Measurements from ENCODE around the gene PPFIA1.
"Not testable (repeated sequence)": the region's sequence is repeated elsewhere in the genome, so short reads cannot be mapped to it uniquely, and the experiment has no call there.

The PPFIA1 gene

DNA sequence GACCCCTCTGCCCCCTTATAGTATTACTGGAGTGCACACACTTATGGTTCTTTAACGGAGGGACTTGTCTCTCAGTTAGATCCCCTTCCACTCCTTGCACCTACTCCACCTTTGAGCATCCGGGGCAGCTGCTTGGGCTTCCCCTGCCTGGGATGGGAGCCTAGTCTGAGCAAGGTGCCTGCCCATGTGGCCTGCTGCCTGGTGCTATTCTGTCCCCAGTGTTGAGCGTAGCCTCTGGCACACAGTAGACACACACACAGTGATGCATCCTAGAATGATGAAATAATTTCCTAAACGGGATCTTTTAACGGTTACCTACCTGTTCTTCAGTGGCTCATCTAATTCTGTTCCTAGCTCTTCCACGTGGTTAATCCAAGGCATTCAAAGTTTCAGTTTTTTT is 22.4 kb downstream of the PPFIA1 start:
- Histone ChIP-seq H3K36me3 (ENCODE audit: control insufficient read depth in 1 of 2, insufficient read depth in 2 of 2, low read length in 2 of 2) (peaks cover 4 to 38% of the 10 kb centered on the region in 2 donors), H3K27ac (ENCODE audit: low read depth, low read length) (no peak overlapping the region), H3K9ac (ENCODE audit: low read depth in 1 of 2, low read length in 2 of 2) (no peak overlapping the region), H3K9me3 (ENCODE audit: control insufficient read depth in 1 of 2, low read length in 2 of 2) (no peaks in the 10 kb centered on the region), H3K4me3 (ENCODE audit: low read depth in 1 of 2, low read length in 2 of 2) (no peak overlapping the region), H3K27me3 (ENCODE audit: control insufficient read depth in 1 of 2, insufficient read depth in 2 of 2, low read length in 2 of 2) (no peaks in the 10 kb centered on the region), H3K4me1 (ENCODE audit: control insufficient read depth in 1 of 2, insufficient read depth in 2 of 2, low read length in 2 of 2) (no peaks in the 10 kb centered on the region)

DNA sequence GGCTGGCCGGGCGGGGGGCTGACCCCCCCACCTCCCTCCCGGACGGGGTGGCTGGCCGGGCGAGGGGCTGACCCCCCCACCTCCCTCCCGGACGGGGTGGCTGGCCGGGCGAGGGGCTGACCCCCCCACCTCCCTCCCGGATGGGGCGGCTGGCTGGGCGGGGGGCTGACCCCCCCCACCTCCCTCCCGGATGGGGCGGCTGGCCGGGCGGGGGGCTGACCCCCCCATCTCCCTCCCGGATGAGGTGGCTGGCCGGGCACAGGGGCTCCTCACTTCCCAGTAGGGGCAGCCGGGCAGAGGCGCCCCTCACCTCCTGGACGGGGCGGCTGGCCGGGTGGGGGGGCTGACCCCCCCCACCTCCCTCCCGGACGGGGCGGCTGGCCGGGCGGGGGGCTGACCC is 24.7 kb downstream of the PPFIA1 start:
- H3K36me3 ChIP-seq (ENCODE audit: control insufficient read depth in 1 of 2, insufficient read depth in 2 of 2, low read length in 2 of 2): peaks cover 8 to 36% of the 10 kb centered on the region in 2 donors
- not testable (repeated sequence) for H3K27ac ChIP-seq (ENCODE audit: low read depth, low read length); H3K4me1 ChIP-seq (ENCODE audit: control insufficient read depth in 1 of 2, insufficient read depth in 2 of 2, low read length in 2 of 2); H3K9ac ChIP-seq (ENCODE audit: low read depth in 1 of 2, low read length in 2 of 2); H3K4me3 ChIP-seq (ENCODE audit: low read depth in 1 of 2, low read length in 2 of 2); H3K27me3 ChIP-seq (ENCODE audit: control insufficient read depth in 1 of 2, insufficient read depth in 2 of 2, low read length in 2 of 2); H3K9me3 ChIP-seq (ENCODE audit: control insufficient read depth in 1 of 2, low read length in 2 of 2)

DNA sequence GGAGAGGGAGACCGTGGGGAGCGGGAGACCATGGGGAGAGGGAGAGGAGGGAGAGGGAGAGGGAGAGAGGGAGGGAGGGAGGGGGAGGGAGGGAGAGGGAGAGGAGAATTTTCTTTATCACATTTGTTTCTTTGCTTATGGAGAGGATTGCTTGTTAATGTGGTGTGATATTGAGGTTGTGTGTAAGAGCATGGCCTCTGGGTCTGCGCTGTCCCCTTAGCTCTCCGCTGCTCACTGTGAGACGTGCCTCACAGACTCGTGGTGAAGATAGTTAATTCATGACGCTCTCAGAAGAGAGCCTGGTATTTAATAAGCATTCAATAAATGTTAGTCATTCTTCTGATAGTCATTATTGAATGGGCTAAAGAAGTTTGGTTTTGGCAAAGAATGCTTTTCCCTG is 26.2 kb downstream of the PPFIA1 start:
- Histone ChIP-seq H3K9me3 (ENCODE audit: control insufficient read depth in 1 of 2, low read length in 2 of 2) (no peaks in the 10 kb centered on the region), H3K4me3 (ENCODE audit: low read depth in 1 of 2, low read length in 2 of 2) (no peak overlapping the region)

DNA sequence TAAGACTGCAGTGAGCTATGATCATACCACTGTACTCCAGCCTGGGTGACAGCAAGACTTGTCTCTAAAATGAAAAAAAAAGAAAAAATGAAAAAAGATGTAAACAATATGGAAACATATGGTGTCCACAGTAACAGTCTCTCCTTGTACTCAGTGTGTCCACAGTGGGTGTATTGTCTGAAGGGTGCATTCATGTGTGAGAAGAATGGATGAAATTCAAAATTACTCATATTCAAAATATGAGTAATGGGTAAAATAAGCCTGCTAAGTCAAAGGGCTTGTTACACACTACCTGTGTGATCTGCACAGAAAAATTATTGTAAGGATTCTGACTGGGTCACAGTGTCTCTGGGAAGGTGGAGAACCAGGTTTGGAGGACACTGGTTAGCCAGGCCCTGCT is 26.9 kb downstream of the PPFIA1 start:
- no peak overlapping the region for H3K4me3 ChIP-seq (ENCODE audit: low read depth in 1 of 2, low read length in 2 of 2)
- no peaks in the 10 kb centered on the region for H3K27me3 ChIP-seq (ENCODE audit: control insufficient read depth in 1 of 2, insufficient read depth in 2 of 2, low read length in 2 of 2)
- peaks cover 8 to 46% of the 10 kb centered on the region in 2 donors for H3K36me3 ChIP-seq (ENCODE audit: control insufficient read depth in 1 of 2, insufficient read depth in 2 of 2, low read length in 2 of 2)
- H3K9me3 ChIP-seq (ENCODE audit: control insufficient read depth in 1 of 2, low read length in 2 of 2): no peaks in the 10 kb centered on the region
- no peaks in the 10 kb centered on the region for H3K4me1 ChIP-seq (ENCODE audit: control insufficient read depth in 1 of 2, insufficient read depth in 2 of 2, low read length in 2 of 2)
- H3K27ac ChIP-seq (ENCODE audit: low read depth, low read length): no peak overlapping the region
- H3K9ac ChIP-seq (ENCODE audit: low read depth in 1 of 2, low read length in 2 of 2): no peak overlapping the region

More for the DNA sequence above, 26.2 kb downstream of the PPFIA1 start:
- peaks cover 8 to 44% of the 10 kb centered on the region in 2 donors for H3K36me3 ChIP-seq (ENCODE audit: control insufficient read depth in 1 of 2, insufficient read depth in 2 of 2, low read length in 2 of 2)
- no peak overlapping the region for H3K27ac ChIP-seq (ENCODE audit: low read depth, low read length)
- no peak overlapping the region for H3K9ac ChIP-seq (ENCODE audit: low read depth in 1 of 2, low read length in 2 of 2)
- no peaks in the 10 kb centered on the region for H3K27me3 ChIP-seq (ENCODE audit: control insufficient read depth in 1 of 2, insufficient read depth in 2 of 2, low read length in 2 of 2)
- H3K4me1 ChIP-seq (ENCODE audit: control insufficient read depth in 1 of 2, insufficient read depth in 2 of 2, low read length in 2 of 2): no peaks in the 10 kb centered on the region

- no peaks in the 10 kb centered on the region for H3K27me3 ChIP-seq (ENCODE audit: control insufficient read depth in 1 of 2, insufficient read depth in 2 of 2, low read length in 2 of 2)
- no peak overlapping the region for H3K4me3 ChIP-seq (ENCODE audit: low read depth in 1 of 2, low read length in 2 of 2)
- H3K4me1 ChIP-seq (ENCODE audit: control insufficient read depth in 1 of 2, insufficient read depth in 2 of 2, low read length in 2 of 2): no peaks in the 10 kb centered on the region
- H3K9ac ChIP-seq (ENCODE audit: low read depth in 1 of 2, low read length in 2 of 2): no peak overlapping the region
- peaks cover 7 to 40% of the 10 kb centered on the region in 2 donors for H3K36me3 ChIP-seq (ENCODE audit: control insufficient read depth in 1 of 2, insufficient read depth in 2 of 2, low read length in 2 of 2)
- H3K9me3 ChIP-seq (ENCODE audit: control insufficient read depth in 1 of 2, low read length in 2 of 2): no peaks in the 10 kb centered on the region
- no peak overlapping the region for H3K27ac ChIP-seq (ENCODE audit: low read depth, low read length)
Observed at GRCh38 chr11:70298243-70298915, 27.9 kb downstream of the PPFIA1 start.

- Histone ChIP-seq H3K36me3 (ENCODE audit: control insufficient read depth in 1 of 2, insufficient read depth in 2 of 2, low read length in 2 of 2) (peaks cover 4 to 30% of the 10 kb centered on the region in 2 donors), H3K4me3 (ENCODE audit: low read depth in 1 of 2, low read length in 2 of 2) (no peak overlapping the region), H3K9ac (ENCODE audit: low read depth in 1 of 2, low read length in 2 of 2) (no peak overlapping the region), H3K27ac (ENCODE audit: low read depth, low read length) (no peak overlapping the region), H3K27me3 (ENCODE audit: control insufficient read depth in 1 of 2, insufficient read depth in 2 of 2, low read length in 2 of 2) (no peaks in the 10 kb centered on the region), H3K9me3 (ENCODE audit: control insufficient read depth in 1 of 2, low read length in 2 of 2) (no peaks in the 10 kb centered on the region), H3K4me1 (ENCODE audit: control insufficient read depth in 1 of 2, insufficient read depth in 2 of 2, low read length in 2 of 2) (no peaks in the 10 kb centered on the region)
Observed at GRCh38 chr11:70299636-70300035, 29.1 kb downstream of the PPFIA1 start.

GRCh38 chr11:70301191-70301590 is 30.7 kb downstream of the PPFIA1 start:
- H3K27ac ChIP-seq (ENCODE audit: low read depth, low read length): no peak overlapping the region
- H3K9me3 ChIP-seq (ENCODE audit: control insufficient read depth in 1 of 2, low read length in 2 of 2): no peaks in the 10 kb centered on the region
- no peaks in the 10 kb centered on the region for H3K27me3 ChIP-seq (ENCODE audit: control insufficient read depth in 1 of 2, insufficient read depth in 2 of 2, low read length in 2 of 2)
- H3K4me3 ChIP-seq (ENCODE audit: low read depth in 1 of 2, low read length in 2 of 2): no peak overlapping the region
- no peaks in the 10 kb centered on the region for H3K4me1 ChIP-seq (ENCODE audit: control insufficient read depth in 1 of 2, insufficient read depth in 2 of 2, low read length in 2 of 2)
- H3K36me3 ChIP-seq (ENCODE audit: control insufficient read depth in 1 of 2, insufficient read depth in 2 of 2, low read length in 2 of 2): peaks cover 4 to 35% of the 10 kb centered on the region in 2 donors
- H3K9ac ChIP-seq (ENCODE audit: low read depth in 1 of 2, low read length in 2 of 2): no peak overlapping the region

GRCh38 chr11:70301721-70302418 is 31.4 kb downstream of the PPFIA1 start:
- H3K4me3 ChIP-seq (ENCODE audit: low read depth in 1 of 2, low read length in 2 of 2): no peak overlapping the region
- no peak overlapping the region for H3K9ac ChIP-seq (ENCODE audit: low read depth in 1 of 2, low read length in 2 of 2)
- H3K27ac ChIP-seq (ENCODE audit: low read depth, low read length): no peak overlapping the region
- H3K27me3 ChIP-seq (ENCODE audit: control insufficient read depth in 1 of 2, insufficient read depth in 2 of 2, low read length in 2 of 2): no peaks in the 10 kb centered on the region
- H3K4me1 ChIP-seq (ENCODE audit: control insufficient read depth in 1 of 2, insufficient read depth in 2 of 2, low read length in 2 of 2): no peaks in the 10 kb centered on the region
- H3K36me3 ChIP-seq (ENCODE audit: control insufficient read depth in 1 of 2, insufficient read depth in 2 of 2, low read length in 2 of 2): peaks cover 4 to 40% of the 10 kb centered on the region in 2 donors
- H3K9me3 ChIP-seq (ENCODE audit: control insufficient read depth in 1 of 2, low read length in 2 of 2): no peaks in the 10 kb centered on the region

GRCh38 chr11:70302419-70302752 is 31.9 kb downstream of the PPFIA1 start:
- H3K9ac ChIP-seq (ENCODE audit: low read depth in 1 of 2, low read length in 2 of 2): no peak overlapping the region
- no peak overlapping the region for H3K27ac ChIP-seq (ENCODE audit: low read depth, low read length)

GRCh38 chr11:70303070-70303469 is 32.6 kb downstream of the PPFIA1 start:
- Histone ChIP-seq H3K4me1 (ENCODE audit: control insufficient read depth in 1 of 2, insufficient read depth in 2 of 2, low read length in 2 of 2) (peaks cover 0 to 4% of the 10 kb centered on the region in 2 donors), H3K27ac (ENCODE audit: low read depth, low read length) (no peak overlapping the region), H3K9ac (ENCODE audit: low read depth in 1 of 2, low read length in 2 of 2) (no peak overlapping the region), H3K36me3 (ENCODE audit: control insufficient read depth in 1 of 2, insufficient read depth in 2 of 2, low read length in 2 of 2) (peaks cover 4 to 32% of the 10 kb centered on the region in 2 donors), H3K4me3 (ENCODE audit: low read depth in 1 of 2, low read length in 2 of 2) (no peak overlapping the region), H3K27me3 (ENCODE audit: control insufficient read depth in 1 of 2, insufficient read depth in 2 of 2, low read length in 2 of 2) (no peaks in the 10 kb centered on the region), H3K9me3 (ENCODE audit: control insufficient read depth in 1 of 2, low read length in 2 of 2) (no peaks in the 10 kb centered on the region)

More at GRCh38 chr11:70302419-70302752, 31.9 kb downstream of the PPFIA1 start:
- Histone ChIP-seq H3K4me3 (ENCODE audit: low read depth in 1 of 2, low read length in 2 of 2) (no peak overlapping the region), H3K9me3 (ENCODE audit: control insufficient read depth in 1 of 2, low read length in 2 of 2) (no peaks in the 10 kb centered on the region), H3K36me3 (ENCODE audit: control insufficient read depth in 1 of 2, insufficient read depth in 2 of 2, low read length in 2 of 2) (peaks cover 4 to 36% of the 10 kb centered on the region in 2 donors), H3K4me1 (ENCODE audit: control insufficient read depth in 1 of 2, insufficient read depth in 2 of 2, low read length in 2 of 2) (peaks cover 0 to 4% of the 10 kb centered on the region in 2 donors), H3K27me3 (ENCODE audit: control insufficient read depth in 1 of 2, insufficient read depth in 2 of 2, low read length in 2 of 2) (no peaks in the 10 kb centered on the region)
